C4-2B (cell line): Measurements from ENCODE around the gene TLX3.
"Not testable (repeated sequence)": the region's sequence is repeated elsewhere in the genome, so short reads cannot be mapped to it uniquely, and the experiment has no call there.

Experiments
- H3K27ac ChIP-seq: fragments of 450-650 bp; 2 replicates; pipeline ENCODE4 v1.5.1; 2017
- CTCF ChIP-seq: fragments of 450-650 bp; conservative IDR thresholded peaks from 2 replicates; pipeline ENCODE4 v1.5.1; 2017; ENCODE audit warnings: mild to moderate bottlenecking
- ZFX ChIP-seq: fragments of 450-650 bp; IDR thresholded peaks from 2 replicates; pipeline ENCODE4 v1.6.1; 2017

TLX3 gene

GRCh38 chr5:171351536-171352073 is 42.6 kb downstream of the TLX3 start:
- TF ChIP-seq ZFX (no peak), CTCF (no peak)
- no peak overlapping the region for H3K27ac ChIP-seq

GRCh38 chr5:171355302-171355724 is 46.3 kb downstream of the TLX3 start:
- no peak overlapping the region for H3K27ac ChIP-seq
- TF ChIP-seq ZFX (no peak), CTCF (no peak)

GRCh38 chr5:171357843-171358242 is 48.8 kb downstream of the TLX3 start:
- no peak overlapping the region for H3K27ac ChIP-seq
- TF ChIP-seq ZFX (no peak), CTCF (no peak)

GRCh38 chr5:171361151-171361550 is 52.1 kb downstream of the TLX3 start:
- H3K27ac ChIP-seq = not testable (repeated sequence)
